Thymus (tissue), 11 donors: Measurements from ENCODE around the gene OTOF. TPM values are rescaled to one million over a fixed set of nuclear protein-coding genes. Genes with fewer than 3 reads are reported as not detected.

Experiments used
- DNase-seq, 9 donors: peaks; one replicate each; pipeline ENCODE4 v3.0.0-alpha.2; 2013; ENCODE audit warnings: low spot score in 9 of 9, low read depth in 6 of 9, missing footprints in 1 of 9
- H3K27ac ChIP-seq, 2 donors: one replicate each; pipeline ENCODE4 v1.5.1; 2013; ENCODE audit warnings: control low read depth in 1 of 2, low read depth in 1 of 2, low read length in 1 of 2, mild to moderate bottlenecking in 1 of 2, moderate library complexity in 1 of 2
- H3K27me3 ChIP-seq, 2 donors: one replicate each; pipeline ENCODE4 v1.5.1; 2013; ENCODE audit warnings: low read length in 1 of 2; ENCODE audit not compliant: control insufficient read depth in 2 of 2, insufficient read depth in 1 of 2
- H3K36me3 ChIP-seq, 2 donors: one replicate each; pipeline ENCODE4 v1.5.1; 2013; ENCODE audit warnings: low read length in 1 of 2, mild to moderate bottlenecking in 1 of 2, moderate library complexity in 1 of 2; ENCODE audit not compliant: control insufficient read depth in 2 of 2, insufficient read depth in 2 of 2
- H3K4me1 ChIP-seq, 2 donors: one replicate each; pipeline ENCODE4 v1.5.1; 2013; ENCODE audit warnings: low read length in 2 of 2; ENCODE audit not compliant: control insufficient read depth in 2 of 2, insufficient read depth in 2 of 2
- H3K4me3 ChIP-seq, 2 donors: one replicate each; pipeline ENCODE4 v1.5.1; 2013; ENCODE audit warnings: low read length in 2 of 2, control low read depth in 1 of 2, mild to moderate bottlenecking in 1 of 2
- H3K9me3 ChIP-seq, 2 donors: one replicate each; pipeline ENCODE4 v1.5.1; 2013; ENCODE audit warnings: low read length in 1 of 2, mild to moderate bottlenecking in 1 of 2; ENCODE audit not compliant: control insufficient read depth in 2 of 2, insufficient read depth in 1 of 2
- WGBS: extraction: QIAGEN DNeasy Blood & Tissue Kit; methylation state at CpG from one replicate; pipeline ENCODE4 v1.1.7; 2013; 5-methylcytosine and 5-hydroxymethylcytosine counted together
- polyA plus RNA-seq: library from polyadenylated mRNA; stranded (reverse); fragments of 200-250 nt; gene quantifications from one replicate; pipeline ENCODE4 v1.2.3, GENCODE V29; 2013
- total RNA-seq: library from RNA; stranded (reverse); fragments of 120-200 nt; gene quantifications from one replicate; pipeline ENCODE4 v1.2.4, GENCODE V29; 2013
- donor health status: healthy.

OTOF gene
- total and polyA plus RNA-seq, 2 donors, result 0.42 to 0.71 TPM

GRCh38 chr2:26459991-26460612, 17.8 kb downstream of the OTOF start:
- 94% methylated on average over 15 of the region's 15 CpGs for WGBS
- no peaks in the 10 kb centered on the region for H3K9me3 ChIP-seq
- no peak overlapping the region for H3K4me3 ChIP-seq
- no peak overlapping the region for H3K27ac ChIP-seq
- H3K4me1 ChIP-seq, result no peaks in the 10 kb centered on the region
- DNase-seq, result no peak
- no peaks in the 10 kb centered on the region for H3K36me3 ChIP-seq
- H3K27me3 ChIP-seq, result no peaks in the 10 kb centered on the region

- Histone ChIP-seq H3K36me3 (no peaks in the 10 kb centered on the region), H3K27ac (no peak overlapping the region), H3K27me3 (no peaks in the 10 kb centered on the region), H3K9me3 (no peaks in the 10 kb centered on the region), H3K4me1 (no peaks in the 10 kb centered on the region), H3K4me3 (no peak overlapping the region)
- 95% methylated on average over 14 of the region's 14 CpGs for WGBS
- no peak for DNase-seq
Measured at GRCh38 chr2:26458365-26459042, 19.4 kb downstream of the OTOF start.

- no peak overlapping the region for H3K27ac ChIP-seq
- no peak for DNase-seq
Measured at GRCh38 chr2:26457695-26458364, 20.1 kb downstream of the OTOF start.

GRCh38 chr2:26457251-26457666, 20.7 kb downstream of the OTOF start:
- 96% methylated on average over 11 of the region's 11 CpGs for WGBS
- Histone ChIP-seq H3K4me3 (no peak overlapping the region), H3K27me3 (no peaks in the 10 kb centered on the region), H3K4me1 (no peaks in the 10 kb centered on the region), H3K36me3 (no peaks in the 10 kb centered on the region), H3K27ac (no peak overlapping the region), H3K9me3 (no peaks in the 10 kb centered on the region)
- DNase-seq, result no peak

More at GRCh38 chr2:26457695-26458364, 20.1 kb downstream of the OTOF start:
- H3K4me3 ChIP-seq, result no peak overlapping the region
- no peaks in the 10 kb centered on the region for H3K9me3 ChIP-seq
- no peaks in the 10 kb centered on the region for H3K4me1 ChIP-seq
- no peaks in the 10 kb centered on the region for H3K36me3 ChIP-seq
- 95% methylated on average over 19 of the region's 19 CpGs for WGBS
- H3K27me3 ChIP-seq, result no peaks in the 10 kb centered on the region

- Histone ChIP-seq H3K9me3 (no peaks in the 10 kb centered on the region), H3K36me3 (no peaks in the 10 kb centered on the region), H3K27ac (no peak overlapping the region), H3K27me3 (no peaks in the 10 kb centered on the region), H3K4me3 (no peak overlapping the region), H3K4me1 (no peaks in the 10 kb centered on the region)
- no peak for DNase-seq
- 96% methylated on average over 10 of the region's 10 CpGs for WGBS
Measured at GRCh38 chr2:26456440-26457250, 21.3 kb downstream of the OTOF start.

DNA sequence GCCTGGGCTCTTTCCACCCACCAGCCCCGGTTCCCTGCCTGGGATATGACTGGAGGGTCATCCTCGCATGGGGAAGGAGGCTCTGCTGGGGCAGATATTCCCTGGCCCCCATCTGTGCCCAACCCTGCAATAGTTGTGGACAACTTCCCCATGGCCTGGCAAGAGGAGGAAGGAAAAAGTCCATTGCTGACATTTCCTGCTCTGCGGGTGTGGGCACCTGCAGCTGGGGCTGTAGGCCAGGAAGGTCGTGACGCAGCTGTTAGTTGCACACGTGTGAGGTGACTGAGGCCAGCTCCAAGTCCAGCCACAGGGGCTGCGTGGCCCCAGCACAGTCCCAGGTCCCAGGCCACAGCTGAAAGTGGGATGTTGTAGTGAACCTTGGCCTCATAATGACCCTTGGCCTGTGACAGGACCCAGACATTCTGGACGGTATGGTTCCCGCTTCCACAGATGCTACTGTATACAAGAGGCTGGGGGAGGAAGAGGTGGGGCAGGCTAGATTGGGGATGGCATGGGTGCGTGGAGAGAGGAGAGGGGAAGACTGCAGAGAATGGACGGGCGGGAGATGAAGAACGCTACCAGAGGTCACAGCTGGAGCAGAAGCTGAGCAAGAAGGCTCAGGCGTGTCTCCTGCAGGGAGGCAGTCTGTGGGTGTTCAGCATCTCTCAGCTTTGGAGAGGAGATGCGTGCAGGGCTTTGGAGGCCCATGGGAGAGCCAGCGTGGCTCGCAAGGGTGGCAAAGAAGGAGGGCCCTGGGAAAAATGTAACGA, 22.1 kb downstream of the OTOF start:
- Histone ChIP-seq H3K4me3 (no peak overlapping the region), H3K27me3 (no peaks in the 10 kb centered on the region), H3K4me1 (no peaks in the 10 kb centered on the region), H3K27ac (no peak overlapping the region), H3K36me3 (no peaks in the 10 kb centered on the region), H3K9me3 (no peaks in the 10 kb centered on the region)
- no peak for DNase-seq
- 68% methylated on average over 18 of the region's 18 CpGs for WGBS

- Histone ChIP-seq H3K4me3 (no peak overlapping the region), H3K27me3 (no peaks in the 10 kb centered on the region), H3K4me1 (no peaks in the 10 kb centered on the region), H3K27ac (no peak overlapping the region), H3K9me3 (no peaks in the 10 kb centered on the region), H3K36me3 (no peaks in the 10 kb centered on the region)
- no peak for DNase-seq
- WGBS, result 90% methylated on average over 11 of the region's 11 CpGs
Measured at GRCh38 chr2:26455037-26455669, 22.8 kb downstream of the OTOF start.

- WGBS, result 96% methylated on average over 10 of the region's 10 CpGs
- Histone ChIP-seq H3K27me3 (no peaks in the 10 kb centered on the region), H3K4me3 (no peak overlapping the region), H3K36me3 (no peaks in the 10 kb centered on the region), H3K4me1 (no peaks in the 10 kb centered on the region), H3K9me3 (no peaks in the 10 kb centered on the region), H3K27ac (peak overlapping the region in 1 of 2 donors; percentile 18)
- DNase-seq, result no peak
Measured at GRCh38 chr2:26454561-26455001, 23.3 kb downstream of the OTOF start.
